Activated CD4-positive, alpha-beta T cell treated with anti-CD3 and anti-CD28 coated beads for 4 hours (primary cell): ENCODE results near the gene HSPA4L.

Source experiments
- DNase-seq, 2 donors: peaks; one replicate each; pipeline ENCODE4 v3.0.0-alpha.2; 2020

HSPA4L gene

GRCh38 chr4:127783955-127784770 lies 2.0 kb downstream of the HSPA4L start:
- DNase-seq = no peak

DNA sequence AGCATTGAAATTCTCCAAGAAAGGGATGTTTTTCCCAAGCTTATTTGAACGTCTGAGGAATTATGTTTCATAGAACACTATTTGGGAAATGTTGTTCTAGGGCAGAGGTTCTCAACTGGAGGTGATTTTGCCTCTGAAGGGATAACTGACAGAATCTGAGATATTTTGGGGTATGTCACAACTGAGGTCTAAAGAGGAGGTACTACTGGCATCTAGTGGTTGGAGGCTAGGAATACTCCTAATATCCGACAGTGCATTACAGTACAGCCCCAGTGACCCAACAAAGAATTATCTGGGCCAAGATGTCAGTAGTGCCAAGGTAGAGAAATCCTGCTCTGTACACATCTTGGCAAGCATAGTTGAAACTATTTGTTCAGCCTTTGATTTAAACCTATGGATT lies 6.4 kb downstream of the HSPA4L start:
- DNase-seq = no peak

DNA sequence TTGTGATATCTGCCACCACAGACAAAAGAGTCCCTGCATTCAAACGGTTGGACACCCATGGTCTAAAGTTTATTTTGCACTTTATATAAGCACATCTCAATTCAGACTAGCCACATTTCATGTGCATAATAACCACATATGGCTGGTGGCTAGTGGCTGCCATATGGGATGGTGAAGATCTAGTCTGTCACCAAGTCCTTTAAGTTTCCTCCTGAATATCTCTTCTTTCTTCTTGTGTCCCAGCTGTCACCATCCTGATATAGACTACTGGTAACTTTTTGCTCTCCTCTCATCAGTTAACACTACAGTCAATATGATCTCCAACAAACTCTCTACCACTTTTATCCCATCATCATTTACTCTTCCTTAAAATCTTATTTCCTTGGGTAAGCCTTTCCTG lies 9.3 kb downstream of the HSPA4L start:
- DNase-seq = no peak

- no peak for DNase-seq
Observed at GRCh38 chr4:127793528-127793927, 11.4 kb downstream of the HSPA4L start.

DNA sequence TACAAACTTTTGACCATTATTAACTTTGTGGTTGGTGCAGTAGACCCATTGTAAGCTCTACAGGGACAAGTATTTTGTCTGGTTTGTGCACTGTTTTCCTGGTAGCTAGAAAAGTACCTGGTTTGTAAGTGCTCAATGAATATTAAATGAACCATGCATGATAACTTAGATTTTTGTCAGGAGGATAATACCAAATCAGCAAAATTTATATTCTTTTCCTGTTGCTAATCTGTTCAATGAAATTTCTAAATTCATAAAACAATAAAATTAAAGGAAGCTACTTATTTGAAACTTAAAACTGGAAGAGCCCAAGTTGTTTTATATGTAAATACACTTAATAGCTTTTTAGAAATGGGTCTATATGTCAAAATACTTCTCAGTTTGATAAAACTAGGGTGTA lies 17.6 kb downstream of the HSPA4L start:
- DNase-seq = no peak

- DNase-seq = no peak
Observed at GRCh38 chr4:127809173-127809800, 27.2 kb downstream of the HSPA4L start.

DNA sequence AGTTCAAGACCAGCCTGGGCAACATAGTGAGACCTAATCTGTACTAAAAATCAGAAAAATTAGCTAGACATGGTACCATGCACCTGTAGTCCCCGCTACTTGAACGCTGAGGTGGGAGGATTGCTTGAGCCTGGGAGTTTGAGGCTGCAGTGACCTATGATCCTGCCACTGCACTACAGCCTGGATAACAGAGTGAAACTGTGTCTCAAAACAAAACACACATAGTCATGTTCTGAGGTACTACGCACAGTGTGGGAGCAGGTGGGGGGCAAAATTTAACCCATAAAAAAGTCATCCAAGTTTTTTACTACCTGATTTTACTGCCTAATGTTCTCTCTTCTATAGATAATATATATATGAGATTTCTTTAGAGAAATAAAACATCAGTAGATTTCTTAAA lies 28.4 kb downstream of the HSPA4L start:
- no peak for DNase-seq

GRCh38 chr4:127822430-127822829 lies 40.3 kb downstream of the HSPA4L start:
- no peak for DNase-seq

- DNase-seq = no peak
Observed at GRCh38 chr4:127828121-127828520, 46.0 kb downstream of the HSPA4L start.

- DNase-seq = no peak
Observed at GRCh38 chr4:127829014-127829413, 46.9 kb downstream of the HSPA4L start.

DNA sequence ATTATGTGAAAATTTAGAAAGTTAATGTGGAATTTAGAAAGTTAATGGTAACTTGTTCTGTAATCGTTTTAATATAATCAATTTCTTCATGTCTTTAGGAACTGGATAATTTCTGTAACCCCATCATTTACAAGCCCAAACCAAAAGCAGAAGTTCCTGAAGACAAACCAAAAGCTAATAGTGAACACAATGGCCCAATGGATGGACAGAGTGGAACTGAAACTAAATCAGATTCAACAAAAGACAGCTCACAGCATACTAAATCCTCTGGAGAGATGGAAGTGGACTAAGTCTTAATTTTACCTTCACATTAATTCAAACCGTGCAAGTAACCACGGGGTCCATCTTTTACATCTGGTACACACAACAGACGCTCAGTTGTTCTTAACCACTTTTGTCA lies 50.5 kb downstream of the HSPA4L start:
- DNase-seq = no peak

DNA sequence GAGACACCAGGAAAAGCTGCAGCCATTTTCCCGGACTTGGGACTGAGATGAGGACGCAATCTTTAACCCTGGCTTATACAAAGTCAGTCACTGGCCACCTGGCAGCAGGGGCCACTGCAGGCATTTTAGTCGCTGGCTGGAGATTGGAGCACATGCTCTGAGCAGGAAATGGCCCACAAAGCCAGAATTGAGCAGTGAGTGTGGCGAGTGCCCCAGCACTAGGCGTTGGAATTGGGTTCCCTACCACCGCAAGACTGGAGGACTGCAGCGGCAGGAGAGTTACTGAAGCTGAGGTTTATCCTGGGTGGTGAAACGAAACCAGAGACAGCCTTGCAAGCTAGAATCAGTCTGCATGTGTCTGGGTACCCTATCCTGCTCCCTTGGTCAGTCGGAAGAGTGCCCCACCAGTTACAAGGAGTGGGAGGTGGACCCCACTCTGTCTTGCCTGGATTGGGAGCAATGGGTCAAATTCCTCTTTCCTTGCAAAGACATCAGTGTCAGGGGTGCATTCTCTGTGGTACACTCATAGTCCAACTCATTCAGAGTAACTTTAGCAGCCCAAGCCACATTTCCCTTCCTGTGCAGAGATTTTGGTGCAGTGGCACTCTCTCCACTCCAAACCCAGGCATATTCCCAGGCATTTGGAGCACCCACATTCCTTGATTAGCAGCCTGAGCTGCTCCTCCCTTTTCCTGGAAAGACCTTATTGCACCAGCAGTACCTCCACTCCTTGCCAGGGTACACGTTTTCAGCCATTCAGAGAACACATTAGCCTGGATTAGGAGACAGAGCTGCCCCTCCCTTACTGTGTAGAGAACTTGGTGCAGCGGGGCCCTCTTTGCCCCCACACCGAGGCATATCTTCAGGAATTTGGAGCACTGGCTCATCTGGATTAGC lies 61.8 kb downstream of the HSPA4L start:
- no peak for DNase-seq

DNA sequence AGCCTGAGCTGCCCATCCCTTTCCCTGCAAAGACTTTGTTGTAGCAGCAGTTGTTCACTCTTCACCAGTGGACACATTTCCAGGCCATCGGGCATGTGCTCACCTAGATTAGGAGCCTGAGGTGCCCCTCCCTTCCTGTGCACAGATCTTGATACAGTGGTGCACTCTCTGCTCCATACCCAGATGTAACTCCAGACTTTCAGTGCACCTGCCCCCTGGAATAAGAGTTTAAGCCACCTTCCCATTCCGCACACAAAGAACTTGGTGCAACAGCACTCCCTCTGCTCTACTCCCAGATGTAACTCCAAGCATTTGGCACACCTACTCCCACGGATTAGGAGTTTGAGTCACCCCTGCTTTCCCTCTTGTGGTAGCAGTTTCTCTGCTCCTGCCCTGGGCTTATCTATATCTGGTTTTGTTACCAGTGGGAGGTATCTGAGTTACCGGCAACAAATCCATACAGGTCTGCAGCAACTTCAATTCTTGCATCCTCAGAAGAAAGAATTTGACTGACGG lies 62.5 kb downstream of the HSPA4L start:
- no peak for DNase-seq

GRCh38 chr4:127846061-127846460 lies 63.9 kb downstream of the HSPA4L start:
- no peak for DNase-seq

DNA sequence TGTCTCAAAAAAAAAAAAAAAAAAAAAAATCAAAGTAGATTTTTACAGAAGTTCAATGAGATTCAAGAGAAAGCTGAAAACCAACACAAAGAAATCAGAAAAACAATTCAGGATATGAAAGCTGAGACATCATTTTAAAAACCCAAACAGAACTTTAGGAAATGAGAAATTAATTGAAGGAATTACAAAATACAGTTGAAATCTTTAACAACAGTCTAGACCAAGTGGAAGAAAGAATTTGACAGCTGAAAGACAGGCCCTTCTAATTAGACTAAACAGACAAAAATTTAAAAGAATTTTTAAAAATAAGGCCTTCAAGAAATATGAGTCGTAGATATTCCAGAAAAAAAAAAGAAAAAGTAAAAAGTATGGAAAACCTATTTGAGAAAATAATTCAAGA lies 64.6 kb downstream of the HSPA4L start:
- no peak for DNase-seq

DNA sequence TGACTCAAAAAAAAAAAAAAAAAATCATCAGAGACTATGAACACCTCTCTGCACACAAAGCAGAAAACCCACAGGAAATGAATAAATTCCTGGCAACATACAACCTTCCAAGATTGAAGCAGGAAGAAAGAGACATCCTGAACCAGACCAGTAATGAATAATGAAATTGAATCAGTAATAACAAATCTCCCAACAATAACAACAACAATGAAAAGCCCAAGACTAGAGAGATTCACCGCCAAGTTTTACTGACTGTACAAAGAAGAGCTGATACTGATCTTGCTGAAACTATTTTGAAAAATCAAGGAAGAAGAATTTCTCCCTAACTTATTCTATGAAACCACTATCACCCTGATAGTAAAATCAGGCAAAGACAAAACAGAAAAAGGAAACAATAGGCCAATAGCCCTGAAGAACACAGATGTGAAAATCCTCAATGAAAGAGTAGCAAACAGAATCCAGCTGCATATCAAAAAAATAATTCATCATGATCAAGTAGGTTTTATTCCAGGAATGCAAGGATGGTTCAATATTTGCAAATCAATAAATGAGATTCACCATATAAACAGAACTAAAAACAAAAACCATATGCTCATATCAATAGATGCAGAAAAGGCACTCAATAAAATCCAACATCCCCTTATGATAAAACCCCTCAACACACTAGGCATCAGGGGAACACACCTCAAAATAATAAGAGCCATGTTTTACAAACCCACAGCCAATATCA lies 67.5 kb downstream of the HSPA4L start:
- DNase-seq = no peak

DNA sequence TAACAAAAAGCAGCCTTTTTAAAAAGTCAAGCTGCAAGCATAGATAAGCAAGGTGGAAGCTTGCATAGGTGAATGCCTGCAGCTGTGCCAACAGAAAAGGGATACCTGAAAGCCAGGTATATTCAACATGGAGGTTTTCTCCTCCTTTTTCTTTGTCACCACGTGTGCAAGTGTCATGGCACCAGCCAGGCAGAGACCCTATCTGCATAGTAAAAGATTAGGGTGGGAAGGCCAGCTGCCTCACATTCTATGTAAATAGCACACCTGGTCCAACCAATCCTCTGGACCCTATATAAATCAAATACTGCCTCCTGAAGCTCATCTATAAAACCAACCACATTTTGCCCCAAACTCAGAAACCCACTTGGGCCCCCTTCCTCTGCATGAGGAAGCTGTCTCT lies 70.5 kb downstream of the HSPA4L start:
- DNase-seq = no peak

- DNase-seq = no peak
Observed at GRCh38 chr4:127856196-127856812, 74.2 kb downstream of the HSPA4L start.

DNA sequence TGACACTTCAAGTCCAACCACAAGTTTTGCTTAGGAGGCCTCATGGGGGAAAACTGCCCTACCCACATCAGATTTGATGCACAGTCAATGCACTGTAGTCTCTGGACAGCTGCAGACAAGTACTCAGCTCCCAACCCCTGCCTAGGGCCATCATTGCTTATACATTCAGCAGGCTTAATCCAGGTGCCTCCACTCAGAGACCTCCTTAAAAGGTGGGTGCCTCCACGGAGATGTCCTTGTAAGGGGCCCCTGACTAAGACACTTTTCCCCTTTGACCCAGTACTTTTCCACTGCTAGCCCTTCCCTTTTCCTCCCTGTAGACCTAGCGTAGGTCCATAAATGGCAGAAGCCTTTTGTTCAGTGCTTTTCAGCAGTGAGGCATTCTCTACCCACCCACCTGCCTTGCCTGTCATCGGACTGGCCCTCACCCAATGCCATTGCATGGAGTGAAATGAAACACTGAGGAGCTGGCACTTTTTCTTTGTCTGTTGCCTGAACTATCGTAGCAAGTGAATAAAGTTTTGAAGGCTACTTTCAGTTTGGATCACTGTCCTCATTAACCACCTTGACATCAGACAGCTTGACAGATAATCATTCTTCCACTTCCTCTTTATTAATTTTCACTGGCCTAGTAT lies 74.8 kb downstream of the HSPA4L start:
- DNase-seq = no peak

DNA sequence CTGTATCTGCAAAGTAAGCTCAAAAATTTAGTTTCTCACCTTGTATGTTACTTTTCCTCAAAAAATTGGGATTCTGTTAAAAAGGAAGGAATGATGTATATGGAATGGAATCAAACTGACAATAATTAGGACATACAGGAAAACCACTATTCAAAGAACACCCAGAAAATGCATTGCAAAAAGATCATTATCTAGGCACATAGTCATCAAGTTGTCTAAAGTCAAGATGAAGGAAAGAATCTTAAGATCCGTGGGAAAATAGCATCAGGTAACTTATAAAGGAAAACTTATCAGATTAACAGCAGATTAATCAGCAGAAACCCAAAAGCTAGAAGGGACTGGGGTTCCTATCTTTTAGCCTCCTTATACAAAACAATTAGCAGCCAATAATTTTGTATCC lies 75.5 kb downstream of the HSPA4L start:
- no peak for DNase-seq

DNA sequence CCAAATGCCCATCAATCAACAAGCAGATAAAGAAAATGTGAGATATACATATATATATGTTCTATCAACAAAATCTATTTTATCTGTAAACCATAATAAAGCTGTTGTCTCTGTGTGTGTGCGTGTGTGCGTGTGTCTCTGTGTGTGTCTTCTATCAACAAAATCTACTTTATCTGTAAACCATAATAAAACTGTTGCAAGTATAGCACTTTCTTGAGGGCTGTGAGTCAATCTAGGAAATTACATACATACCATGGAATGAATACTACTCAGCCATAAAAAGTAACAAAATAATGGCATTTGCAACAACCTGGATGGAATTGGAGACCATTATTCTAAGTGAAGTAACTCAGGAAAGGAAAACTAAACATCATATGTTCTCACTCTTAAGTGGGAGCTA lies 86.1 kb downstream of the HSPA4L start:
- DNase-seq = no peak

DNA sequence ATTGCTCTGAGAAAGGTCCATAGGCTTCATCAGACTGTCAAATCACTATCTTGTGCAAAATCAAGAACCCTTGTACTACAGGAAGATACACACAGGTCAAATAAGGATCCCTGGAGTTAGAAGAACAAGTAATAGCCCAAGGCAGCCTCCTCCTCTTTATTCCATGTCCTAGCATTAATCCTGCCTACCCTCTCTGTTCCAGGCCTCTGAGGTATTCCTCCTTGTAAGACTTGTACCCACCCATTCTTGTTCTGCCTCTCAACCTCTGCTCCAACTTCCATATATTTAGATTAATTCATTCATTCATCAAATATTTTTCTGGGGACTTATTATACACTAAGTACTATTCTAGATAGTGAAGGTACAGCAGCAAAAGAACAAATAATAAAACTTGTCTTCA lies 88.2 kb downstream of the HSPA4L start:
- DNase-seq = no peak
